GM18951 (cell line): ENCODE results near the gene KLF11.

ENCODE experiments used
- POLR2A ChIP-seq: IDR thresholded peaks from 4 replicates; pipeline ENCODE4 v1.6.1; 2011; ENCODE audit warnings: mild to moderate bottlenecking; ENCODE audit not compliant: insufficient read length, insufficient read depth; ENCODE audit errors: extremely low read depth
- in situ Hi-C: fragments of 300-500 bp; cut with MboI; formaldehyde crosslinking; loops from one replicate; pipeline ENCODE4 v1.12.0; 2022; ENCODE audit warnings: low sequenced_read_pairs, mixed read lengths, inconsistent platforms; ENCODE audit not compliant: unreplicated experiment

Gene KLF11

GRCh38 chr2:10034333-10035052 lies 8.9 kb upstream of the KLF11 start:
- no peak for TF ChIP-seq POLR2A
- in situ Hi-C loops: no loop called here

GRCh38 chr2:10035053-10035422 lies 8.3 kb upstream of the KLF11 start:
- TF ChIP-seq POLR2A: no peak
- in situ Hi-C loops: no loop called here

- no peak for TF ChIP-seq POLR2A
- in situ Hi-C loops: no loop called here
These were observed 7.7 kb upstream of the KLF11 start for GRCh38 chr2:10035633-10036032.

- no peak for TF ChIP-seq POLR2A
- in situ Hi-C loops: no loop called here
These were observed 7.1 kb upstream of the KLF11 start for GRCh38 chr2:10036095-10036884.

- no peak for TF ChIP-seq POLR2A
- in situ Hi-C loops: no loop called here
These were observed 5.2 kb upstream of the KLF11 start for GRCh38 chr2:10038123-10038522.

GRCh38 chr2:10038716-10039115 lies 4.6 kb upstream of the KLF11 start:
- in situ Hi-C loops: no loop called here

GRCh38 chr2:10039658-10040410 lies 3.5 kb upstream of the KLF11 start:
- in situ Hi-C loops: no loop called here
- TF ChIP-seq POLR2A: no peak

More at GRCh38 chr2:10038716-10039115, 4.6 kb upstream of the KLF11 start:
- TF ChIP-seq POLR2A: no peak

GRCh38 chr2:10041711-10042110 lies 1.6 kb upstream of the KLF11 start:
- no peak for TF ChIP-seq POLR2A
- in situ Hi-C loops: no loop called here

GRCh38 chr2:10042301-10043161 lies 819 bp upstream of the KLF11 start:
- in situ Hi-C loops: no loop called here

GRCh38 chr2:10043906-10044601 lies 704 bp downstream of the KLF11 start:
- TF ChIP-seq POLR2A: no peak
- in situ Hi-C loops: no loop called here

More at GRCh38 chr2:10042301-10043161, 819 bp upstream of the KLF11 start:
- no peak for TF ChIP-seq POLR2A

GRCh38 chr2:10045561-10046355 lies 2.4 kb downstream of the KLF11 start:
- in situ Hi-C loops: no loop called here
- TF ChIP-seq POLR2A: no peak
